Measurements from ENCODE around the gene HSD17B1. TPM values are rescaled to one million over a fixed set of nuclear protein-coding genes. Genes with fewer than 3 reads are reported as not detected.
A peak's percentile ranks its signal among the peaks of the same experiment; 100 is the strongest.

Gene HSD17B1
- total RNA-seq, 1 experiment from 2014 or later: 1.3 TPM

DNA sequence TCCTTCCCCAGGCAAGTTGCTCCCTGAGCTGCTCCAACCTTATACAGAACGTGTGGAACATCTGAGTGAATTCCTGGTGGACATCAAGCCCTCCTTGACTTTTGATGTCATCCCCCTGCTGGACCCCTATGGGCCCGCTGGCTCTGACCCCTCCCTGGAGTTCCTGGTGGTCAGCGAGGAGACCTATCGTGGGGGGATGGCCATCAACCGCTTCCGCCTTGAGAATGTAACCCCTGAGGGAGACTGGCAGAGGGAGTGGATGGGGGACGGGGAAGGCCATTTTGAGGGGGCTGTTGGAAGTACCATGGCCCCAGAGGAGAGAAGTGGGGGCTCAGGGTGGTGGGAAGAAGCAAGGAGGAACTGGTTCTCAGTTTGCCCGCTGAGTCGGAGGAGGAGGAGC, 11.2 kb downstream of the HSD17B1 start:
- peaks cover 15% of the 10 kb centered on the region for H3K36me3 ChIP-seq (ENCODE audit: low read depth)
- H3K9me3 ChIP-seq (ENCODE audit: insufficient read depth, low read depth): no peaks in the 10 kb centered on the region
- no TSS peak for BruUV-seq (replicated peaks)
- H3K79me2 ChIP-seq (ENCODE audit: low read depth): peaks cover 58% of the 10 kb centered on the region
- intact Hi-C loops (cut with micrococcal nuclease; ENCODE audit: unreplicated experiment): loop anchor here (2.0 kb wide), 1 partner anchor 27 kb away; the partner anchor contains the start of gene NAGLU
- peaks cover 67% of the 10 kb centered on the region for H3F3A ChIP-seq (ENCODE audit: insufficient read depth, low read depth)
- ChIA-PET POLR2A (ENCODE audit: unreplicated experiment) (no interaction called here), CTCF (interaction anchor here (0.7 kb wide), 1 partner anchor 9 kb away, joined by 3 read pairs; no protein-coding TSS in a partner anchor)
- H4K20me1 ChIP-seq (ENCODE audit: insufficient read depth): no peaks in the 10 kb centered on the region
- no peak for DNase-seq
- peaks cover 32% of the 10 kb centered on the region for H3K4me1 ChIP-seq (replicated peaks; ENCODE audit: insufficient read depth)
- no peak overlapping the region for H3K27ac ChIP-seq
- H3K4me3 ChIP-seq: peak overlapping the region; percentile 81
- peak overlapping the region; percentile 99 for H3K4me2 ChIP-seq
- no peaks in the 10 kb centered on the region for H3K9me2 ChIP-seq (ENCODE audit: insufficient read depth)
- H2AFZ ChIP-seq: no peak overlapping the region
- TF ChIP-seq EZH2 (IDR thresholded peaks at IDR 0.05; ENCODE audit: low read depth): no peak
- TF ChIP-seq, protein P1, sequence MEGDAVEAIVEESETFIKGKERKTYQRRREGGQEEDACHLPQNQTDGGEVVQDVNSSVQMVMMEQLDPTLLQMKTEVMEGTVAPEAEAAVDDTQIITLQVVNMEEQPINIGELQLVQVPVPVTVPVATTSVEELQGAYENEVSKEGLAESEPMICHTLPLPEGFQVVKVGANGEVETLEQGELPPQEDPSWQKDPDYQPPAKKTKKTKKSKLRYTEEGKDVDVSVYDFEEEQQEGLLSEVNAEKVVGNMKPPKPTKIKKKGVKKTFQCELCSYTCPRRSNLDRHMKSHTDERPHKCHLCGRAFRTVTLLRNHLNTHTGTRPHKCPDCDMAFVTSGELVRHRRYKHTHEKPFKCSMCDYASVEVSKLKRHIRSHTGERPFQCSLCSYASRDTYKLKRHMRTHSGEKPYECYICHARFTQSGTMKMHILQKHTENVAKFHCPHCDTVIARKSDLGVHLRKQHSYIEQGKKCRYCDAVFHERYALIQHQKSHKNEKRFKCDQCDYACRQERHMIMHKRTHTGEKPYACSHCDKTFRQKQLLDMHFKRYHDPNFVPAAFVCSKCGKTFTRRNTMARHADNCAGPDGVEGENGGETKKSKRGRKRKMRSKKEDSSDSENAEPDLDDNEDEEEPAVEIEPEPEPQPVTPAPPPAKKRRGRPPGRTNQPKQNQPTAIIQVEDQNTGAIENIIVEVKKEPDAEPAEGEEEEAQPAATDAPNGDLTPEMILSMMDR (conservative IDR thresholded peaks at IDR 0.05): no peak
- no peaks in the 10 kb centered on the region for H3K27me3 ChIP-seq (ENCODE audit: insufficient read depth, low read depth)

DNA sequence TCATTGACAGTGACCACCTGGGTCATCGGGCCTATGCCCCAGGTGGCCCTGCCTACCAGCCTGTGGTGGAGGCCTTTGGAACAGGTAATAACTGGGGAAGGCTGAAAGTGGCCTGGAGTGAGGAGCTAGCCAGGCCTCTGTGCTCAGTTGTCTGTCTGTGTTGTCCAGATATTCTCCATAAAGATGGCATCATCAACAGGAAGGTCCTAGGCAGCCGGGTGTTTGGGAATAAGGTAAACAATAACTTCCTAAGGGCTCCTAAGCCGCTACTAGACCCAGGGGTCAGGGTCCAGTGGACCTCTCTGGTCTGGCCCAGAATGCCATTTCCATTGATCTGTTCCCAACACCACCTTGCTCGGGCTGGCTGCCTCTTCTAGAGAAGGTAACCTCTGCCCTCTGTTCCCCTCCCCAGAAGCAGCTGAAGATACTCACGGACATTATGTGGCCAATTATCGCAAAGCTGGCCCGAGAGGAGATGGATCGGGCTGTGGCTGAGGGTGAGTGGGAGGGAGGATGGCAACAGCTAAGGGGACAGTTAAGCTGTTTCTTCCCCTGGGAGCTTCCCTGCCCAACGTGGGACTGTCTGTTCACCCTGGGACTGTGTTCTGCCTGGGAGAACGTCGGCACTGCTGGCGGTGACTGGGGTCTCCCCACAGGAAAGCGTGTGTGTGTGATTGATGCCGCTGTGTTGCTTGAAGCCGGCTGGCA, 12.2 kb downstream of the HSD17B1 start:
- CTCF ChIA-PET: no interaction called here
- no peaks in the 10 kb centered on the region for H4K20me1 ChIP-seq (ENCODE audit: insufficient read depth)
- peaks cover 32% of the 10 kb centered on the region for H3K4me1 ChIP-seq (replicated peaks; ENCODE audit: insufficient read depth)
- H2AFZ ChIP-seq: no peak overlapping the region
- H3K4me2 ChIP-seq: no peak overlapping the region
- H3K79me2 ChIP-seq (ENCODE audit: low read depth): peaks cover 63% of the 10 kb centered on the region
- H3K27me3 ChIP-seq (ENCODE audit: insufficient read depth, low read depth): no peaks in the 10 kb centered on the region
- no peak for DNase-seq
- BruUV-seq (replicated peaks): no TSS peak
- no peaks in the 10 kb centered on the region for H3K9me2 ChIP-seq (ENCODE audit: insufficient read depth)
- H3K9me3 ChIP-seq (ENCODE audit: insufficient read depth, low read depth): no peaks in the 10 kb centered on the region
- no peak overlapping the region for H3K27ac ChIP-seq
- H3K4me3 ChIP-seq: no peak overlapping the region
- POLR2A ChIA-PET (ENCODE audit: unreplicated experiment): no interaction called here
- peaks cover 16% of the 10 kb centered on the region for H3K36me3 ChIP-seq (ENCODE audit: low read depth)
- TF ChIP-seq EZH2 (IDR thresholded peaks at IDR 0.05; ENCODE audit: low read depth): no peak
- TF ChIP-seq, protein P1 (conservative IDR thresholded peaks at IDR 0.05): no peak
- intact Hi-C loops (cut with micrococcal nuclease; ENCODE audit: unreplicated experiment): no loop called here
- peaks cover 75% of the 10 kb centered on the region for H3F3A ChIP-seq (ENCODE audit: insufficient read depth, low read depth)

DNA sequence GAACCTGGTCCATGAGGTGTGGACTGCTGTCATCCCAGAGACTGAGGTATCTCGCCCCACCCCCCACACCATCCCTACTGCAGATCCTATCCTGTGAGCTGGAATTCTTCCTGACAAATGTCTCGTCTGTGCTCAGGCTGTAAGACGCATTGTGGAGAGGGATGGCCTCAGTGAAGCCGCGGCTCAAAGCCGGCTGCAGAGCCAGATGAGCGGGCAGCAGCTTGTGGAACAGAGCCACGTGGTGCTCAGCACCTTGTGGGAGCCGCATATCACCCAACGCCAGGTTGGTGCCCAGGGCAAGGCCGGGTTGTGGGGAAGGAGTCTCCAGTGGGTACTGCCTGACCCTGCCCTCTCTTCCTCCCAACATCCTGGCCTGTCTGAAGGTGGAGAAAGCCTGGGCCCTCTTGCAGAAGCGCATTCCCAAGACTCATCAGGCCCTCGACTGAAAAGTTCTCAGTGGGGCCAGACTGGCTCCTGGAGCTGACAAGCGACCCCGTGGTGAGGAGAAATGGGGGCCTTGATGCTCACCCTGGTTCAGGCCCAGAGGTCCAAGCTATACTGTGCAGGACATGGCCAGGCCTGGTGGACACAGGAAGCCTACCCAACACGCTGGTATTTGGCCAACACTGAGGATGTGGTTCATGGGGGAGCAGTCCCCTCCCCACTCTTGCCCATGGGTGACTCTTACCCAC, 12.9 kb downstream of the HSD17B1 start:
- no peak for TF ChIP-seq EZH2 (IDR thresholded peaks at IDR 0.05; ENCODE audit: low read depth)
- TF ChIP-seq, protein P1 (conservative IDR thresholded peaks at IDR 0.05): no peak
- ChIA-PET CTCF (interaction anchor here (0.9 kb wide), 1 partner anchor 13 kb away, joined by 8 read pairs; no protein-coding TSS in a partner anchor), POLR2A (ENCODE audit: unreplicated experiment) (no interaction called here)
- Histone ChIP-seq H3K4me1 (replicated peaks; ENCODE audit: insufficient read depth) (peaks cover 32% of the 10 kb centered on the region), H3K9me3 (ENCODE audit: insufficient read depth, low read depth) (no peaks in the 10 kb centered on the region), H3K9me2 (ENCODE audit: insufficient read depth) (no peaks in the 10 kb centered on the region), H3K36me3 (ENCODE audit: low read depth) (peaks cover 20% of the 10 kb centered on the region), H2AFZ (no peak overlapping the region), H3K27me3 (ENCODE audit: insufficient read depth, low read depth) (no peaks in the 10 kb centered on the region), H4K20me1 (ENCODE audit: insufficient read depth) (no peaks in the 10 kb centered on the region), H3K79me2 (ENCODE audit: low read depth) (peaks cover 63% of the 10 kb centered on the region), H3K4me2 (no peak overlapping the region), H3F3A (ENCODE audit: insufficient read depth, low read depth) (peaks cover 73% of the 10 kb centered on the region), H3K4me3 (no peak overlapping the region), H3K27ac (no peak overlapping the region)
- no peak for DNase-seq
- intact Hi-C loops (cut with micrococcal nuclease; ENCODE audit: unreplicated experiment): no loop called here
- BruUV-seq (replicated peaks): TSS peak; percentile 16
